ENCODE measurements around the gene LRRC74A. TPM values are rescaled to one million over a fixed set of nuclear protein-coding genes. Genes with fewer than 3 reads are reported as not detected.

The LRRC74A gene
- total RNA-seq (2014; rRNA removed; shearing (Covaris generic)), result not detected in 2 replicates

GRCh38 chr14:76826122-76826521, at the start of gene LRRC74A:
LRRC74A (plus strand) TSS chr14:76826408; CDS start chr14:76826698, 290 bp downstream.
- no peak for DNase-seq (ENCODE audit: low read depth)

- DNase-seq (ENCODE audit: low read depth), result no peak
These were observed 49.6 kb upstream of the LRRC74A start for GRCh38 chr14:76776428-76777251.

- no peak for DNase-seq (ENCODE audit: low read depth)
These were observed 48.5 kb upstream of the LRRC74A start for GRCh38 chr14:76777721-76778120.

DNA sequence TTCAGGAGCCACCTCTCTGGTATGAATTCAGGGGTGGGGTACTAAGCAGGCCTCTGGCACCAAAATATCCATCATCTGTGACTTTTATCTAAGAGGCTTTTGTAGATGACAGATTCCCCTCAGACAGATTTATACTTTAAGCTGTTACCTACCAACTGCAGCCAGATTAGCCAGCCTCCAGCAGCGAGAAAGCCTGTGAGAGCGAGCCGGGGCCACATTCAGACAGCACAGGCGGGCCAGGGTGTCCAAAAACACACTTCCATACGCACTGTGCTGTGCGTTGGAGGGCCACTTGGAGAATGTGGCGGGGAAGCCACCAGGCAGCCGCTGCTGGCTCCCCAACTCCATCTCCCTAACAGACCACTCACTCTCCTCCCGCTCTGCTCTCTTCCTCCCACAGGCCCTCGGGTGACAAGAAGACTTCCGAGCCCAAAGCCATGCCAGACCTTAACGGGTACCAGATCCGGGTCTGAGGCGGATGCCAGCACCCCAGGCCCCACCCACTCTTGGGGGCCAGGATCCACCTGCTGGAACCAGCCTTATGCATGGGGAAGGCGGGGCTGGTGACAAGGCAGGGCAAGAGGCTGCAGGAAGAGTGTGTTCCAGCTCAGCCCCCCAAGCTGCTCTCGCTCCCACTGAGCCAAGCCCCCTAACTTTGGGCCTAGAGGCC, 47.5 kb upstream of the LRRC74A start:
- DNase-seq (ENCODE audit: low read depth), result no peak

DNA sequence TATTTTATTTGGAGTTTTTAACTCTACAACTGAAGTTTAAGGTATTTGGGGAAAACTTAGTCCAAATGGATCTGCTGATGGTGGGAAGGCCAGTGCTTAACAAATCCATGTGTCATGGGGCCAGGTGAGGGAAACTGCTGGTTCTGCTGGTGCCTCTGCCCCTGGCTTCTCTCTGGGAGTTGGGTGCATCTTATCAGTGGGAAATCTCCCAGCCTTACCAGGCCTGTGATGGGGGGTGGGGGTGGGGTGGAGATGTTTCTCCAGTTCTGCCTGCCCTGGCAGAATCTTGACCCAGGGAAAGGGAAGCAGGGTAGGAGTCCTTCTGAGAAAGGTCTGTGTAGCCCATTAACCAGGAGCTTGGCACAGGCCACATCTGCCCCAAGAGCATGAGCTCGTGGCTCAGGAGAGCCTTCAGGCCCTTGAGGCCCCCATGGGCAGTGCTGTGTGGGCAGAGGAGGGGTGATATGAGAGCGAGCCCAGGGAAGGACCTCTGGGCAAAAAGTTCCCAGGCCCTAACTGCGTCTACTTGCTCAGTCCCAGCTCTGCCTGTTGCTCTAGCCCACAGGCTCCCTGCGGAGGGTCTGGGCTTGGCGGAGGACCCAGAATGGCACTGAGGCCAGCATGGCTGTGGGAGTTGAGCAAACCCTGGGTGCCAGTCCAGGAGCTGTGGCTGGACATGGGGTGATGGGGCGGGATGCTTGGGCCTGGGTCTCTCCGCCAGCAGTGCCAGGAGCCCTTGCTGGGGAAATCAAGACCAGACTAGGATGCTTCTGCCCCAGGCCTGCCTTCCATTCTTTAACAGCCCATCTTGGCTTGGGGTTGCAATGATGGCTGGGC, 46.8 kb upstream of the LRRC74A start:
- DNase-seq (ENCODE audit: low read depth), result no peak

DNA sequence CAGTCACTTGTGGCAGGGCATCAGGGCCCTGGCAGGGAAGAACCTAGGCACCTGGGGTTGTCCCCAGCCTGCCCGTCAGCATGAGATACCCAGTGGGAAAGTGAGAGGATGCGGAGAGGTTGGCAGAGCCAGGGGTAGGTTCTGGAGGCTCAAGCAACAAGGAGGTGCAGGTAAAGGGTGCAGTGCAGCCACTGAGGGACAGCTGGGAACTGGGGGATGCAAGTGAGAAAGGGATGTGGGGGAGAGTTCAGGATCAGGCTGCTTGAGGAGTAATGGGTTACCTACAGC, 46.2 kb upstream of the LRRC74A start:
- no peak for DNase-seq (ENCODE audit: low read depth)

DNA sequence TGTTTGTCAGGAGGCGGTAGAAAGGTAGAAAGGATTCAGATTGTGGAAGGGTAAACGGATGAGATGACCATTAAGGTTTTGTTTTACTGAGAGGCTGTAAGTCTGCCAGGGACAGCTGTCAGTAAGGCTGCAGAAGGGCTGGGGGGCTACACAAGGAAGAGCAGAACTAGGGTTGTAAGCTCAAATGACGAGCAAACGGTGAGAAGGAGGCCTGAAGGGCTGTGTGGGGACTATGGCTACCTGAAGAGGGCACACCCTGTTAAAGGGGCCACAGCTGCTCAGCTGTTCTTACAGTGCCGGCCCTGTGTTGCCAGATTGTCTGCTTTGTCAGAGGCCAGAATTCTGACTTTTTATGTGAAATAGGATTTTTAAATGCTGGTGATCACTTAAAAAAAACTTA, 45.8 kb upstream of the LRRC74A start:
- no peak for DNase-seq (ENCODE audit: low read depth)

DNA sequence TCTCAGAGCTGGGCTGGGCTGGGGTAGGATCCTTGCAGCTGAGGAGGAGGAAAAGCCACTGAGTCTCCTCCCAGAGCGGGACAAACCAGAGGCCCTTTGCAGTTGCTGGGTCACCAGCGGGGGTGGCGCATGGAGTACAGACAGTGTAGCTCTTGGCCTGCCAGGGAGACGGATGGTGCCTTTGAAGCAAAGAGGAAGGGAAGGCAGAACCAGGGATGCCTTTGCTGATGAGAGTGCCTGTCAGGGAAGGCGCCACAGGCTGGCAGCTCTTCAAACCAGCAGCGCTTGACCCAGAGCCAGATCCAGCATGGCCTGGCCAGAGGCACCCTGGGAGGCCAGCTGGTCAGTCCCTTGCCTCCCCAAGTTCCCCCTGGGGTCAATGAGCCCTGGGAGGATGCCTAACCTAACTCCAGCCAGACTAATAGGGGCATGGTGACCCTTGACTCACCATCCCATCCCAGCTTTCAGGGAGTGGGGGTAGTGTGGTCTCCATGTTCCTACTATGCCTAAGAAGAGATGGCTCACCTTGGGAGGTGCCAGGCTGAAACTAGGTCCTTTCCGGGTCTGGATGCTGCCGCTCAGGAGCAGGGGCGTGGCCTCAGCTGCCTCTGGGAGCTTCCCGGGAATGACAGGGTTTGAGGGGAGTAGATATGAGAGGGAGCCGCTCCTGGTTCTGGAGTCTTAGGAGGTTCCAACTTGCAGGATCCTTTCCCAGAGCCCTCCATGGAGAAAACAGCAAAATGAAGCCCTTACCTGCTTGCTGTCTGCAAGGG, 45.1 kb upstream of the LRRC74A start:
- DNase-seq (ENCODE audit: low read depth), result peak; percentile 44

GRCh38 chr14:76781648-76782051, 44.6 kb upstream of the LRRC74A start:
- no peak for DNase-seq (ENCODE audit: low read depth)

GRCh38 chr14:76782115-76782884, 43.9 kb upstream of the LRRC74A start:
- DNase-seq (ENCODE audit: low read depth), result no peak

GRCh38 chr14:76782885-76783566, 43.2 kb upstream of the LRRC74A start:
- no peak for DNase-seq (ENCODE audit: low read depth)

DNA sequence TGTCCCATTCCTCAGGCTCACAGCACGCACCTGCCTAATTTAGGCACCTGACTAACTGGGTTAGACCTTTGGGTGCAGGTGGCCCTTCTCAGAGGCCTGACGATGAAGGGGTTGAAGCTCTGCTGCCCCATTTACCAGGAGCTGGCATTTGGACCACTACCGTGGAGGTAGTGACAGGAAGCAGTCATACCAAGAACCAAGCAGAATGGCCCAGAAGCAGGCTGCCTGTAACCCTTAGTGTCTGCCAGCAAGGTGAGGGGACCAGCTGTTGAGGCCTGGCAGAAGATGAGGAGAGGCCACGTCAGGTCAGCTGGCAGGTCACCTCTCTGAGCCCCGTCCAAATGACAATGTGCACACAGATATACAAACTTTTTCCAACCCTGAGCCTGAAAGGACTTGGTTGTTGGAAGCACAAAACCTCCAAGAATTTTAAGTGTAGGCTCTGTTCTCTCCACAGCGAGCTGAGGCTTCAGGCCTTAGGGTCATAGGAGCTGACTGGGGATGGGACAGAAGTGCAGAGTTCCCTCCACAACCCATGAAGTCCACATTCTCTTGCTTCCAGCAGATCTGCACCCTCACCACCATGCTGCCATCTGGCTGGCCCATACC, 41.8 kb upstream of the LRRC74A start:
- no peak for DNase-seq (ENCODE audit: low read depth)

GRCh38 chr14:76784881-76785280, 41.3 kb upstream of the LRRC74A start:
- peak; percentile 71 for DNase-seq (ENCODE audit: low read depth)

DNA sequence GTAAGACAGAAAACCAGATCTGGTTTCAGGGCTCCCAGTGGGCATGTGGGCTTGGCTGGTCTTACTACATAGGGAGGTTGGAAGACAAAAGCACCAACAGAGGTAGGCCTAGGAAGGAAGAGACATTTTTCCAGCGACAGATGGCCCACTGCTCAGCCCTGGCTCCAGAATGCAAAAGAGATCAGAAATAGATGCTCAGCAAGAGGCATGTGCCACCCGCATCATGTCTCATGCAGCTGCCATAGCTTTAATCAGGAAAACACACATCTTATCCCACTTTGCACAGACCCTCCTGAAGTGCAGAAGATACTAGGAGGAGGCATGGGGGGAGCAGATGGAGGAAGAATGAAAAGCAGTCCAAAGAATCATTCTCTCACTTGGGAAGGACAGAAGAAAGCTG, 39.6 kb upstream of the LRRC74A start:
- DNase-seq (ENCODE audit: low read depth), result no peak

DNA sequence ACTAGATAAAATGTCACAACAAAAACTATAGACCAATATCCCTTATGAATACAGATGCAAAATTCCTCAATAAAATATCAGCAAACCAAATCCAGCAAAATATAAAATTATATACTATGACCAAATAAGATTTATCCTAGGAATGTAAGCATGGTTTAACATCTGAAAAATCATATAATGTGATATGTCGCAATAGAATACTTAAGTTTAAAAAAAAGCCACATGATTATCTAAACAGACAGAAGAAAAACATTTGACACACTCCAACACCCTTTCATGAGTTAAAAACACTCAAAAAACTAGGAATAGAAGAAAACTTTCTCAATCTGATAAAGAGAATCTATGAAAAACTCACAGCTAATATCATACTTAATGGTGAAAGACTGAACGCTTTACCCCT, 33.8 kb upstream of the LRRC74A start:
- DNase-seq (ENCODE audit: low read depth), result no peak

DNA sequence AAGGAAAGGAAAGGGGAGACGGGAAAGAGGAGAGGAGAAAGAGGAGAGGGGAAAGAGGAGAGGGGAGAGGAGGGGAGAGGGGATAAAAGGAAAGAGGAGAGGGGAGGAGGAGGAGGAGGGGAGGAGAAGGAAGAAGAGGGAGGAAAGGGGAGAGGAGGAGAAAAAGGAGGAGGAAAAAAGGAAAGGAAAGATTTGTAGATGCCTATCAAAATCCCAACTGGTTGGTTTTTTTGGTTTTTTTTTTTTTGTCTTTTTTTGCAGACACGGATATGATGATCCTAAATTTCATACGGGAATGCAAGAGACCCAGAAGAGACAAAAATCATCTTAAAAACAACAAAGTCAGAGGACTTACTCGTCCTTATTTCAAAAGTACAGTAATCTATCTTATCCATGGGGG, 32.9 kb upstream of the LRRC74A start:
- no peak for DNase-seq (ENCODE audit: low read depth)

DNA sequence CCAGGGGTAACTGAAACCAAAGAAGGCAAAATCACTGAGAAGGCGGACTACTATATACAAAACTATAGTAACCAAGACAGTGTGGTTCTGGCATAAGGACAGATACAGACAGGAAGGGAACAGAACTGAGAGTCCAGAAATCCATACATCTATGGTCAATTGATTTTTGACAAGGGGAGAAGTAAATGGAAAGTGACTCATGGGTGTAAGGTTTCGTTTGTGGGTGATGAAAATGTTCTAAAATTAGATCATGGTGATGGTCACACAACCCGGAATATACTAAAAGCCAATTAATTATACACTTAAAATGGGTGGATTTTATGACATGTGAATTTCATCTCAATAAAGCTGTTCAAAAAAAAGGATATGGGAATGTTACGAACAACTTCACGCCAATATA, 32.3 kb upstream of the LRRC74A start:
- no peak for DNase-seq (ENCODE audit: low read depth)

- no peak for DNase-seq (ENCODE audit: low read depth)
These were observed 19.8 kb upstream of the LRRC74A start for GRCh38 chr14:76806446-76806845.

DNA sequence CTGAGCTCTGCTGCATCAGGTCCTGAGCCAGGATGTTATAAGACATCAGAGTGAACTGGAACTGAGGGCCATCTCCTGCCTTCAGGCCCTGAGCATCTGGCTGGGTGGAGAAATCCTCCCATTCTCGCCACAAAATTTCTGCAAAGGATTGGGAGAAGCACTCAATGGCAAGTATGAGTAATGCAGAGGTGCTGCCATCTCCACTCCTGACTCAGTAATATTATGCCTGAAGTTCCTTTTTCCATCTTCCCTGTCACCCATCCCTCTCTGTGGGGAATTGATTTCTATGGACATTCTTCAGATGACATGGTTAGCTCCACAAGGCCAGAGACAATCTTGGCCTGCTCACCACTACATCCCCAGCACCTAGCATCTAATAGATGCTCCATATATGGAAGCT, 18.2 kb upstream of the LRRC74A start:
- DNase-seq (ENCODE audit: low read depth), result no peak

GRCh38 chr14:76808990-76809389, 17.2 kb upstream of the LRRC74A start:
- DNase-seq (ENCODE audit: low read depth), result no peak

Measured in RPMI7951 (cell line).